Measurements from ENCODE around the gene AFF2.

AFF2 gene

GRCh38 chrX:148768296-148768695 is 267.9 kb downstream of the AFF2 start:
- no peak for FAIRE-seq

- no peak for FAIRE-seq
Observed at GRCh38 chrX:148771440-148771839, 271.0 kb downstream of the AFF2 start.

GRCh38 chrX:148774276-148774675 is 273.9 kb downstream of the AFF2 start:
- no peak for FAIRE-seq

GRCh38 chrX:148784137-148784536 is 283.7 kb downstream of the AFF2 start:
- no peak for FAIRE-seq

- FAIRE-seq, result no peak
Observed at GRCh38 chrX:148784856-148785255, 284.4 kb downstream of the AFF2 start.

- FAIRE-seq, result no peak
Observed at GRCh38 chrX:148785256-148785655, 284.8 kb downstream of the AFF2 start.

GRCh38 chrX:148788449-148788848 is 288.0 kb downstream of the AFF2 start:
- FAIRE-seq, result no peak

- FAIRE-seq, result no peak
Observed at GRCh38 chrX:148794350-148794749, 293.9 kb downstream of the AFF2 start.

GRCh38 chrX:148804579-148805355 is 304.4 kb downstream of the AFF2 start:
- no peak for FAIRE-seq

- FAIRE-seq, result no peak
Observed at GRCh38 chrX:148806145-148806870, 305.9 kb downstream of the AFF2 start.

- no peak for FAIRE-seq
Observed at GRCh38 chrX:148808833-148809232, 308.4 kb downstream of the AFF2 start.

- no peak for FAIRE-seq
Observed at GRCh38 chrX:148811236-148811635, 310.8 kb downstream of the AFF2 start.

- FAIRE-seq, result no peak
Observed at GRCh38 chrX:148813422-148813821, 313.0 kb downstream of the AFF2 start.

GRCh38 chrX:148813967-148814366 is 313.6 kb downstream of the AFF2 start:
- no peak for FAIRE-seq

GRCh38 chrX:148815218-148815961 is 315.0 kb downstream of the AFF2 start:
- FAIRE-seq, result no peak

GRCh38 chrX:148823986-148824385 is 323.6 kb downstream of the AFF2 start:
- no peak for FAIRE-seq

- no peak for FAIRE-seq
Observed at GRCh38 chrX:148825696-148826095, 325.3 kb downstream of the AFF2 start.

- no peak for FAIRE-seq
Observed at GRCh38 chrX:148836741-148837140, 336.3 kb downstream of the AFF2 start.

- no peak for FAIRE-seq
Observed at GRCh38 chrX:148850631-148851030, 350.2 kb downstream of the AFF2 start.

- FAIRE-seq, result no peak
Observed at GRCh38 chrX:148854306-148854705, 353.9 kb downstream of the AFF2 start.

- FAIRE-seq, result no peak
Observed at GRCh38 chrX:148856505-148856904, 356.1 kb downstream of the AFF2 start.

- FAIRE-seq, result no peak
Observed at GRCh38 chrX:148865277-148866210, 365.1 kb downstream of the AFF2 start.

- FAIRE-seq, result no peak
Observed at GRCh38 chrX:148867596-148867995, 367.2 kb downstream of the AFF2 start.
